ENCODE measurements around the gene GUCY1B1.

GUCY1B1 gene

DNA sequence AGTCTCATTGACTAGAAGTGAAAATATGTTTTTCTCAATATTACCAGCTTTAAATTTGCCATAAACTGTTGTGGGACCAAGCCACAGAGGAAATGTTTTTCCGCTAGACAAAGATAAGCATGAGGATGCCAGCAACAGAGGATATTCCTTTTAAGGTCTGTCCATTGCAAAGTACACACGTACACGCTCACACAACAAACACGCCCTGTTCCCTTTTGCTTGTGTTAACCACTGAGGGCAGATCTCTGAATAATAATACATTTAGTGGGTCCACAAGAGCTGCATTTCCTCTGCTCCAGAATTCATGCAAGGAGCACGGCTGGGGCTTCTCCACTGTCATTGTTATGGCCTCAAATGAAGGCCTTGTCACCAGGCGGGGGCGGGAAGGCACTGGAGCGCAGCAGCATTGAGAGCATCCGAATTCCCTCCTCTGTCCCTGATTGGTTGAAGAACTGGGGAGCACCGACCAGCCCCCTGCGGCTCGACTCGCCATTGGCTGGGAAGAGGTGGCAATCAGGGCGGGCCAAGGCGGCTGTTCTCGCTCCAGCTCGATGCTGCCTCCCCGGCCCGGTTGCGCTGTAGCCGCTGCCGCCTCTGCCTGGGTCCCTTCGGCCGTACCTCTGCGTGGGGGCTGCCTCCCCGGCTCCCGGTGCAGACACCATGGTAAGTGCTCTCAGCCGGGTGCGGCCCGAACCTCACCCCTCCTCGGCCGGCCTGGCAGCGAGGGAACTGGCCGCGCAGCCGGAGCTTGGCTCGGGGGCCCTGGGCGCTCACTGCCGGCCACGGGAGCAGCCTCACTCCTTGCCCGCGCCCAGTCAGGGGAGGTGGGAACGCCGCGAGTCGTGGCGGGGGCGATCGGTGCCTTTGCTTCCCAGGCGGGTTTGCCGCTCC lies at the start of gene GUCY1B1:
Gene GUCY1B1 (plus strand): TSS at position 541 of the 891 bp plus-strand sequence. CDS start 120 bp downstream, at position 661.
- in situ Hi-C loops (cut with MboI; ENCODE audit: low sequenced_read_pairs) = no loop called here

DNA sequence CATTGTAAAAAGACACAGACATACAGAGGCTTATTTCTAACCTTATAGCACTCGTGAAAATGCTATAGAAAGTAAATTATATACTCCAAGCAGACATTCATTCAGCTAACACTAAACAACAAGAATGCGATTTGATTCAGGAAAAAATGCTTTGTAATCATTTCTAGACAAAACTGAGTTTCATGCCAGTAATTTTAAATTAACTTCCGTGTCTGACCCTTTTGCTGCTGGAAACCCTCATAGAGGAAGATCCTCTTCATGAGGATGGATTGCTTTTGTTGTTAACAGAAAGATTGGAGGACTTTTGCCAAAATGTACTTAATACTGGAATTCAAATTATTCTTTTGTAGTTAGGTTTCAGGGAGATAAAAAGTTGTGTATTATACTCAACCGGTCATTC lies 48.9 kb upstream of the GUCY1B1 start:
- in situ Hi-C loops (cut with MboI; ENCODE audit: low sequenced_read_pairs) = no loop called here

DNA sequence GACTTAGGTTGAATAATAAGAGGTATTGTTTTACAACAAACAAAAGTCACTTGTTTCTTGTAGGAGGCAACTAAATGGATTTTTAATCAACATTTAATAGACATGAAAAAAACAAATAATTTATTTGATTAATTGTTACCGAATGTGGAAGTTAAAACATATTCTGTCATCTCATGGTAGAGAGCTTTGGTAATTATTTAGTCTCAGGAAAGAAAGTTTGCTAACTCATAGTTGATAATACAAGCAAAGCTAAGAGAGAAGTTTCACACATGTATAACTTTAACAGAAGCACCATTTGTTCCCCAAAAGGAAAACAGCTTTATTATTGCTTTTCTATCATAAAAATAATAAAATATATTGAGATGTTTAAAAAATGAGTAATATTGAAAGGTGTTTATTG lies 47.3 kb upstream of the GUCY1B1 start:
- in situ Hi-C loops (cut with MboI; ENCODE audit: low sequenced_read_pairs) = no loop called here

DNA sequence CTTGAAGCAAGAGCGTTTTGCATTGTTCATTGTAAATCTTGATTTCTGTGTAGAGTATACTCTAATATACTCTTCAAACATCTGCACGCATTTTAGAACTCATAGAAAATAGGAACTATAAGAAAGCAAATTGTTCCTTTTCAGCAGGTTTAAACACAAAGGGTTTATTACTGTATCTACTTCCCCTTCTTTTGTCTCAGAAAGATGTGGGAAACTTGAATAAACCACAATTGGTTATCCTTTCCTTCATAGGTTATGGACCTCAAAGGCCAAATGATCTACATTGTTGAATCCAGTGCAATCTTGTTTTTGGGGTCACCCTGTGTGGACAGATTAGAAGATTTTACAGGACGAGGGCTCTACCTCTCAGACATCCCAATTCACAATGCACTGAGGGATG lies 46.0 kb upstream of the GUCY1B1 start:
- in situ Hi-C loops (cut with MboI; ENCODE audit: low sequenced_read_pairs) = no loop called here

DNA sequence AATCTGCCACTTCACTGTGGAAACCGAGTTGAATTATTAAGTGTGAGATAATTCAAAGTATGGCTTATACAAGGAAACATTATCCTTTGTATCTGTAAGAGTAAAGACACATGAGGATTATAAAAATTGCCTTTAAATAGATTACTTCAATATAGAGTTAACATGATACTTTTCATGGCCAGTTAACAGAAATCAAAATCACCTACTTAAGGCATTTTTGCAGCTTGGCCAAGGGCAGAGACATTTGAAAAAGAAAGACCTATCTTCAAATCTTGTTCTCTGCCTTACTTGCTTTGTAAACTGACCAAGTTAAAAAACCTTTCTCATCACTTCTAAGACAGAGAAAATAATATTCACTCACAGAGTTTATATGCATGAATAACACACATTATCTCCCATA lies 44.9 kb upstream of the GUCY1B1 start:
- in situ Hi-C loops (cut with MboI; ENCODE audit: low sequenced_read_pairs) = no loop called here

GRCh38 chr4:155722336-155722735 lies 36.5 kb upstream of the GUCY1B1 start:
- in situ Hi-C loops (cut with MboI; ENCODE audit: low sequenced_read_pairs) = no loop called here

DNA sequence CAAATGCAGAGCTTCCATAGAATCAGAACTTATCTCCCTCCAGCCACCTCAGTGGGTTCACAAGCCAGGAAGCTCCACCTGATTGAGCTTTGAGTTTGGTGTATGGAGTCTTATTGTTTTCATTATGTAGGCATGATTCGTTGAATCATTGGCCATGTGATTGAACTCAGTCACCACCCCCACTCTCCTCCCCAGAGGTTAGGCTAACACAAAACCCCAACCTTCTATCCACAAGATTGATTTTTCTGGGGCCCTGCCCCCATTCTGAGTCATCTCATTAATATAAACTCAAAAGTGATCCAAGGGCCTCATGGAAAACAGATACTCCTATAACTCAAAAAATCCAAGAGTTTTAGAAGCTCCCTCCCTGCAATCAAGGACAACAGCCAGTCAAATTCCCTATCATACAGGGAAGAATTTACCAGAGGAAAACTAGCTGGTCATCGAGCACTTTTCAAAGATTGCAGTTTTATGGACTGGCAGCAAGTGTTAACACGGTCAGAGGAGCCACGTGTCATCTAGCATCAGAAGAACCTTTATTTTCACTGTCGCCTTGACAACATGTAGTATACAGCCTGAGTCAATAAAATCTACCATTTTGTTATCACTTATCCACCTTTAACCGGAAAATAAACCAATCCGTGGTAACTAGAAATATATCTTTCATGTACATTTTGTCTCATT lies 35.9 kb upstream of the GUCY1B1 start:
- in situ Hi-C loops (cut with MboI; ENCODE audit: low sequenced_read_pairs) = no loop called here

DNA sequence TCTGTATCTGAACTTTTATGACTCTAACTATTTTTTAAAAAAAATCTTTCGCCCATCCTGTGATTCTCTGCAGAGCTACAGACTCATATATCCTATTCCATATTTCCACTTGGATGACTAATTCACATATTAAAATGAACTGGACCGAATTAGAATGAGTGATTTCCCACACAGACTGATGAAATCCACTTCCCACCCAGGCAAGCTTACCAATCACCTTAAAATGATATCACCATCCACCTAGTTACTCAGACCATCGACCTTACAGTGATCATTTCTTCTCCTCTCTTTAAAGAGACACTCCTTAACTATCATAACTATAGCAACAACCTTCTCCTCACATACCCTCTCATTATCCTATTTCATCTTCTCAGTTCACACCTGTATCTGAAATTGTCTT lies 34.1 kb upstream of the GUCY1B1 start:
- in situ Hi-C loops (cut with MboI; ENCODE audit: low sequenced_read_pairs) = no loop called here

- in situ Hi-C loops (cut with MboI; ENCODE audit: low sequenced_read_pairs) = no loop called here
Observed at GRCh38 chr4:155734065-155734464, 24.8 kb upstream of the GUCY1B1 start.

- in situ Hi-C loops (cut with MboI; ENCODE audit: low sequenced_read_pairs) = no loop called here
Observed at GRCh38 chr4:155734951-155735350, 23.9 kb upstream of the GUCY1B1 start.

DNA sequence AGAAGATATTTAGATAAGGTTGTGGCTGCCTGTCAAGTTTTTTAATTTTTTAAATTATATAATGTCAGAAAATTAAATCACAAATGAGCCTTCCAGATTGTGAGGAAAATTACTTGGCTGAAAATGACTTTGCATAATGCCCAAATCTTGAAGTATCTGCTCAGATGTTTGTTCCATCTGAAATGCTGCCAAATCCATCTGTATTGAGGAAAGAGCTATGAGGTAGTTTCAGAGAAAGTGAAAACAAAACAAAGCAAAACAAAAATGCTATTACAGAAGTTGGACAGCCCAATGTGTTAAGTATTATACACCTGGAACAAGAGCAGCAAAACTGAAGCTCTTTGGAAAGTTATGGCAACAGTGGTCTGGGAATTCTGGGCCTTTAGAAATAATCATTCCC lies 23.3 kb upstream of the GUCY1B1 start:
- in situ Hi-C loops (cut with MboI; ENCODE audit: low sequenced_read_pairs) = no loop called here

DNA sequence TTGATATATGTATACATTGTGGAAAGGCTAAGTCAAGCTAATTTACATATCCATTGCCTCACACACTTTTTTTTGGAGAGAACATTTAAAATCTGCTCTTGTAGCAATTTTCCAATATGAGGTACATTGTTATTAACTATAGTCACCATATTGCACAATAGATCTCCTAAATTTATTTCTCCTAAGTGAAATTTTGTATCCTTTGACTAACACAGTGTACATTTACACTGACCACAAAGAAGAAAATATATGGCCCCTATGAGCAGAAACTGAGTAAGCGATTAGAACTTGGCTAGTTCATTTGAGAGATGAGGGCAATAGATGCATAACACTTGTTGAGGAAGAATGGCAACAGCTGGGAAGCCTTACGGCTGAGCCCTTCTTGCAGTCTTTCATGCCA lies 20.3 kb upstream of the GUCY1B1 start:
- in situ Hi-C loops (cut with MboI; ENCODE audit: low sequenced_read_pairs) = no loop called here

DNA sequence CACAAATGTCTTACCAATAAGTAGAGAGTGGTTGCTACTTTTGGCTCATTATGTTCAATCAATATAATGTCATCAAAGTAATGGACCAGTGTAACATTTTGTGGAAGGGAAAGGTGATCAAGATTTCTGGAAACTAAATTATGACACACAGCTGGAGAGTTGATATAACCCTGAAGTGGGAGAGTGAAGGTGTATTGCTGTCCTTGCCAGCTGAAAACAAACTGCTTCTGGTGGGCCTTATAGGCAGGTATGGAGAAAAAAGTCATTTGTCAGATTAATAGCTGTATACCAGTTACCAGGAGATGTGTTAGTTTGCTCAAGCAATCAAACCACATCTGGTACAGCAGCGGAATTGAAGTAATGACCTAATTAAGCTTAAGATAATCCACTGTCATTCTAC lies 17.3 kb upstream of the GUCY1B1 start:
- in situ Hi-C loops (cut with MboI; ENCODE audit: low sequenced_read_pairs) = no loop called here

DNA sequence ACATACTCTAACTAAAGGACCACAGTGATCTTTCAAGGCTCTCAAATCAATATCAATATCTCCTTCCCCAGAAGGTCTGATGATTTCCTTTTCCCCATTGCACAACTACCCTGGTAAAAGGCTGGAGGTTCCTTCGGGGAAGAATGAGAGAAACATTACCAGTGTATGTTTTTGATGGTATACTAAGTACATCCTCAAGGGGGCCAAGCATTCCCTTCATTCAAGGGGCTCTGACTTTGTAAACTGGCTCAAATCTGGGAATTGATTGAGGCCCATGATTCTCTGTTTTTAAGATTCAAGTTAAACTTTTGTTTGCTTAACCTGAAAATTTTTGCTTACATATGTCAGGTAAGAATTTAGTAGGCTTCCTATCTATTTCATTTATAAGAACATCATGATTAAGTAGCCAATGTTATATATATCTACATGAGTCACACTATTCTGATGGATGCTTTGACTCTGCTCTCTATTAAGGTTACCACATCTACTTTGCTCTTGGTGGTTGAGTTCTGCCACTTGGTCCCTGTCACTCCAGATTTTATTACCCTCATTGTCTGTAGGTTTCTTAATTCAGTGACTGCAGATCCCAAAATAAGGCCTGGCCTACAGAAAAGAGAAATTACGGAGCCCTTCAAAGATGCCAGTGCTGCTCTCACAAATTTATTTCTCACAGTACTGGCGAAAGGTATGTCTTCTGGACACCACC lies 16.4 kb upstream of the GUCY1B1 start:
- in situ Hi-C loops (cut with MboI; ENCODE audit: low sequenced_read_pairs) = no loop called here

- in situ Hi-C loops (cut with MboI; ENCODE audit: low sequenced_read_pairs) = no loop called here
Observed at GRCh38 chr4:155745984-155746383, 12.8 kb upstream of the GUCY1B1 start.

DNA sequence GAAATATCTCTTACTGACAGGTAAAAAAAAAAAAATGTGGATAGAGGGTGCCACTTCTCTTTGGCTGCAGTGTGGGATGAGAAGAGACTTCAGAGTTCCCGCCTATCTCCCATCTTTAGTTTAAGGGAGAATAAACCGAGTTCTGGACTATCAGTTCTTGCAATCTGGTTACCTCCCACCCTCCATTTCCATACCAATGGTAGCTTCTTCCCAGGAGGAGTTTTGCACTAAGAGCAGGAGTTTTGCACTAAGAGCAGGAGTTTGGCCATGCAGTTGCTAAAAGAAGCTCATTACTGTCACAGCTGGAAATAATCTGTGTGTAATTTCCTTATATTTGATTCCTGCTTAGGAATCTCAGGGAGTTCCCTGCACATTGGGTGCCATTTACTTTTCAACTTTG lies 10.8 kb upstream of the GUCY1B1 start:
- in situ Hi-C loops (cut with MboI; ENCODE audit: low sequenced_read_pairs) = no loop called here

DNA sequence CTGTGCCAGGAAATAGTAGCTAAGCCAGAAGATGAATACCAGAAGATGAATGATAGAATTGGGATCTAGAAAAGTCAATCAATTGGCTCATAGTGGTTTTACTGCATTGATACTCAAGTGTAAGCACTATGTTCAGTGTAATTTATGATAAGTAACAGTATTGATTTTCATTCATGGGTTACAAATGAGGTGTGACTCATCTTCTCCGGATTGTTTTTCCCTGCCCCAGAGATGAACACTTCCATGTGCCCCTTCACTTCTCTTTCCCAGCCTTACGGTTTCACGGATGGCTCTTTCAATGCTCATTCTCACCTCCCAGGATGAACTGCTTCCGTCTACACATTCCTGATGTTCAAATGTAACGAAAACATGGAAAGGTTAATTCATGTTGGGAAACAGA lies 9.8 kb upstream of the GUCY1B1 start:
- in situ Hi-C loops (cut with MboI; ENCODE audit: low sequenced_read_pairs) = no loop called here

- in situ Hi-C loops (cut with MboI; ENCODE audit: low sequenced_read_pairs) = no loop called here
Observed at GRCh38 chr4:155751569-155751968, 7.3 kb upstream of the GUCY1B1 start.

DNA sequence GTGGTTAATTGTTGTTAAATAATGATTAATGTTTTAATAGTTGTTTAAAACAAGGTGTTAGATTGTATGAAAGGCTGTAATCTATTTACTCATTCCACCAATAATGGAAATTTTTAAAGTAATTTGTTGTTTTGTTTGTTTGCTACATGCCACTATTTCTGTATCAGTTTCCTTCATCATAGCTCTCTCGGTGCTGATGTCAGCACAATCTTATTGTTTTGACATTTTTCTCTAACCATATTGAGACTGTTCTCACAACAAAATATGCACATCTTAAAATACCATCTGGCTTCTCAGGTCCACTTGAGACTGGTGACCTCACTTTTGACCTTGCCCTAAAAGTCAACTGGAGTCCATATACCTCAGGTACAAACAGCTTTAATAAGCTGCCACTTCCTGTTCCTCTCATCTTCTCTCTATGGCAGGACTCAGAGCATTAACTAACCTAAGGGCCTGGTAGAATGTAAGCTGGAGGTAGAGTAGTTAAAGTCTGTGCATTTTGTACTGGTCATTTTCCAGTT lies 1.0 kb upstream of the GUCY1B1 start:
- in situ Hi-C loops (cut with MboI; ENCODE audit: low sequenced_read_pairs) = no loop called here

GRCh38 chr4:155759372-155760252 lies 791 bp downstream of the GUCY1B1 start:
- in situ Hi-C loops (cut with MboI; ENCODE audit: low sequenced_read_pairs) = no loop called here

Measured in HL-60/S4 treated with retinoic acid at 250 ng/mL for 4 days and 3 days (cell line).